Mesothelial cell of epicardium (in vitro differentiated cells): ENCODE results near the gene CRISP1. TPM values are rescaled to one million over a fixed set of nuclear protein-coding genes. Genes with fewer than 3 reads are reported as not detected.

Experiments
- DNase-seq, 2 experiments: peaks; one replicate each; pipeline ENCODE4 v3.0.0; 2021; ENCODE audit warnings: low spot score in 2 of 2; ENCODE audit not compliant: unreplicated experiment in 2 of 2
- H3K27ac Mint-ChIP-seq: 2 replicates; pipeline ENCODE4 v1.8.0; 2021; ENCODE audit warnings: mixed read lengths
- H3K27me3 Mint-ChIP-seq: 2 replicates; pipeline ENCODE4 v1.8.0; 2021; ENCODE audit warnings: low read depth, mixed read lengths
- H3K36me3 Mint-ChIP-seq: 2 replicates; pipeline ENCODE4 v1.8.0; 2021; ENCODE audit warnings: mixed read lengths
- H3K4me1 Mint-ChIP-seq: 2 replicates; pipeline ENCODE4 v1.8.0; 2021; ENCODE audit warnings: mixed read lengths
- H3K4me3 Mint-ChIP-seq: 2 replicates; pipeline ENCODE4 v1.8.0; 2021; ENCODE audit warnings: mild to moderate bottlenecking, moderate library complexity, mixed read lengths
- H3K9me3 Mint-ChIP-seq: 2 replicates; pipeline ENCODE4 v1.8.0; 2021; ENCODE audit warnings: mixed read lengths
- total RNA-seq: library from RNA; stranded (reverse); gene quantifications from 3 replicates; pipeline ENCODE4 v1.2.1, GENCODE V29; 2021
- TF ChIP-seq, protein P1 (sequence below): fragments of 200-600 bp; sonication (generic); IDR thresholded peaks from one replicate; pipeline ENCODE4 v1.5.0; 2021; ENCODE audit warnings: antibody characterized with exemption; ENCODE audit not compliant: unreplicated experiment

CRISP1 gene
- total RNA-seq, 1 donor from 2014 or later = not detected

- H3K4me3 Mint-ChIP-seq = no peak overlapping the region
- H3K27ac Mint-ChIP-seq = no peak overlapping the region
- DNase-seq = no peak
- H3K9me3 Mint-ChIP-seq = peaks cover 6% of the 10 kb centered on the region
- no peaks in the 10 kb centered on the region for H3K4me1 Mint-ChIP-seq
- H3K27me3 Mint-ChIP-seq = no peaks in the 10 kb centered on the region
- TF ChIP-seq, protein P1, sequence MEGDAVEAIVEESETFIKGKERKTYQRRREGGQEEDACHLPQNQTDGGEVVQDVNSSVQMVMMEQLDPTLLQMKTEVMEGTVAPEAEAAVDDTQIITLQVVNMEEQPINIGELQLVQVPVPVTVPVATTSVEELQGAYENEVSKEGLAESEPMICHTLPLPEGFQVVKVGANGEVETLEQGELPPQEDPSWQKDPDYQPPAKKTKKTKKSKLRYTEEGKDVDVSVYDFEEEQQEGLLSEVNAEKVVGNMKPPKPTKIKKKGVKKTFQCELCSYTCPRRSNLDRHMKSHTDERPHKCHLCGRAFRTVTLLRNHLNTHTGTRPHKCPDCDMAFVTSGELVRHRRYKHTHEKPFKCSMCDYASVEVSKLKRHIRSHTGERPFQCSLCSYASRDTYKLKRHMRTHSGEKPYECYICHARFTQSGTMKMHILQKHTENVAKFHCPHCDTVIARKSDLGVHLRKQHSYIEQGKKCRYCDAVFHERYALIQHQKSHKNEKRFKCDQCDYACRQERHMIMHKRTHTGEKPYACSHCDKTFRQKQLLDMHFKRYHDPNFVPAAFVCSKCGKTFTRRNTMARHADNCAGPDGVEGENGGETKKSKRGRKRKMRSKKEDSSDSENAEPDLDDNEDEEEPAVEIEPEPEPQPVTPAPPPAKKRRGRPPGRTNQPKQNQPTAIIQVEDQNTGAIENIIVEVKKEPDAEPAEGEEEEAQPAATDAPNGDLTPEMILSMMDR = no peak
- no peaks in the 10 kb centered on the region for H3K36me3 Mint-ChIP-seq
Observed at GRCh38 chr6:49841424-49841823, 24.9 kb downstream of the CRISP1 start.

- no peaks in the 10 kb centered on the region for H3K4me1 Mint-ChIP-seq
- TF ChIP-seq, protein P1 = no peak
Observed at GRCh38 chr6:49839957-49840356, 26.4 kb downstream of the CRISP1 start.

GRCh38 chr6:49839162-49839561 is 27.2 kb downstream of the CRISP1 start:
- Mint-ChIP-seq H3K4me1 (peaks cover 3% of the 10 kb centered on the region), H3K36me3 (no peaks in the 10 kb centered on the region), H3K27me3 (no peaks in the 10 kb centered on the region), H3K4me3 (no peak overlapping the region), H3K27ac (no peak overlapping the region), H3K9me3 (peaks cover 6% of the 10 kb centered on the region)
- TF ChIP-seq, protein P1 = no peak
- DNase-seq = no peak

More at GRCh38 chr6:49839957-49840356, 26.4 kb downstream of the CRISP1 start:
- no peak for DNase-seq
- H3K27ac Mint-ChIP-seq = no peak overlapping the region
- H3K9me3 Mint-ChIP-seq = peaks cover 6% of the 10 kb centered on the region
- H3K27me3 Mint-ChIP-seq = no peaks in the 10 kb centered on the region
- no peaks in the 10 kb centered on the region for H3K36me3 Mint-ChIP-seq
- H3K4me3 Mint-ChIP-seq = no peak overlapping the region

DNA sequence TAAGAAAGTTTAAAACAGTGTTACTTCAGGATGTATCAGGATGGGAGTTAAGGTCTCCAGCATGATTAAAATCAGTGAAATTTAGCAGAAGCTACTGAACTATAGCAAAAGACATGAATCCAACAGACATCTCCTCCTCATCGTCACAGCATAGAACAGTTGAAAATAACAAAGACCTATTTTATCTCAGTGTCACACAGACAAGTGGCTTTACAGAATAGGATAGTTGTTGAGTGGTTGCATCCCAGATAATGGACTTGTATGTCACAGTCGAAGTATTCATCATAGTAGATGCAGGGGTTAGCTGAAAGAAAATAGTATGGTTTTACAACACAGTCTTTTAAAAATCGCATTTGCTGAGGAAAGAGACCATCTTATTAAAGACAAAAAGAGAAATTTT is 31.2 kb downstream of the CRISP1 start:
- Mint-ChIP-seq H3K4me1 (peaks cover 3% of the 10 kb centered on the region), H3K27me3 (no peaks in the 10 kb centered on the region), H3K36me3 (no peaks in the 10 kb centered on the region), H3K4me3 (no peak overlapping the region), H3K27ac (no peak overlapping the region), H3K9me3 (no peaks in the 10 kb centered on the region)
- no peak for DNase-seq
- TF ChIP-seq, protein P1 = no peak

- peaks cover 3% of the 10 kb centered on the region for H3K4me1 Mint-ChIP-seq
- no peak overlapping the region for H3K27ac Mint-ChIP-seq
- H3K27me3 Mint-ChIP-seq = no peaks in the 10 kb centered on the region
- no peak overlapping the region for H3K4me3 Mint-ChIP-seq
- no peaks in the 10 kb centered on the region for H3K9me3 Mint-ChIP-seq
- H3K36me3 Mint-ChIP-seq = no peaks in the 10 kb centered on the region
- no peak for DNase-seq
- TF ChIP-seq, protein P1 = no peak
Observed at GRCh38 chr6:49833386-49833785, 32.9 kb downstream of the CRISP1 start.
